Stimulated activated naive CD8-positive, alpha-beta T cell treated with anti-CD3 and anti-CD28 coated beads, Interleukin-15, amount 100 ng/mL, for 72 hours (primary cell): ENCODE data around the gene RABL6.
"Not testable (repeated sequence)": the region's sequence is repeated elsewhere in the genome, so short reads cannot be mapped to it uniquely, and the experiment has no call there.

Experiments
- ATAC-seq: fragments of 150-1000 bp; cut with Tn5 transposase; 2 replicates; pipeline ENCODE4 v1.10.0; 2021; ENCODE audit warnings: mild to moderate bottlenecking, moderate library complexity
- DNase-seq, 2 donors: peaks; one replicate each; pipeline ENCODE4 v3.0.0; 2021 to 2022
- H3K27ac Mint-ChIP-seq, 2 donors: one replicate each; pipeline ENCODE4 v1.8.0; 2022; ENCODE audit warnings: mild to moderate bottlenecking in 2 of 2, mixed read lengths in 2 of 2, moderate library complexity in 2 of 2
- H3K27me3 Mint-ChIP-seq: one replicate; pipeline ENCODE4 v1.8.0; 2022; ENCODE audit warnings: mixed read lengths
- H3K4me1 Mint-ChIP-seq: one replicate; pipeline ENCODE4 v1.8.0; 2022; ENCODE audit warnings: mild to moderate bottlenecking, mixed read lengths
- H3K4me3 Mint-ChIP-seq, 2 donors: one replicate each; pipeline ENCODE4 v1.8.0; 2022; ENCODE audit warnings: mild to moderate bottlenecking in 2 of 2, mixed read lengths in 2 of 2, moderate library complexity in 1 of 2
- H3K9me3 Mint-ChIP-seq, 2 donors: one replicate each; pipeline ENCODE4 v1.8.0; 2022; ENCODE audit warnings: mixed read lengths in 2 of 2

Gene RABL6

DNA sequence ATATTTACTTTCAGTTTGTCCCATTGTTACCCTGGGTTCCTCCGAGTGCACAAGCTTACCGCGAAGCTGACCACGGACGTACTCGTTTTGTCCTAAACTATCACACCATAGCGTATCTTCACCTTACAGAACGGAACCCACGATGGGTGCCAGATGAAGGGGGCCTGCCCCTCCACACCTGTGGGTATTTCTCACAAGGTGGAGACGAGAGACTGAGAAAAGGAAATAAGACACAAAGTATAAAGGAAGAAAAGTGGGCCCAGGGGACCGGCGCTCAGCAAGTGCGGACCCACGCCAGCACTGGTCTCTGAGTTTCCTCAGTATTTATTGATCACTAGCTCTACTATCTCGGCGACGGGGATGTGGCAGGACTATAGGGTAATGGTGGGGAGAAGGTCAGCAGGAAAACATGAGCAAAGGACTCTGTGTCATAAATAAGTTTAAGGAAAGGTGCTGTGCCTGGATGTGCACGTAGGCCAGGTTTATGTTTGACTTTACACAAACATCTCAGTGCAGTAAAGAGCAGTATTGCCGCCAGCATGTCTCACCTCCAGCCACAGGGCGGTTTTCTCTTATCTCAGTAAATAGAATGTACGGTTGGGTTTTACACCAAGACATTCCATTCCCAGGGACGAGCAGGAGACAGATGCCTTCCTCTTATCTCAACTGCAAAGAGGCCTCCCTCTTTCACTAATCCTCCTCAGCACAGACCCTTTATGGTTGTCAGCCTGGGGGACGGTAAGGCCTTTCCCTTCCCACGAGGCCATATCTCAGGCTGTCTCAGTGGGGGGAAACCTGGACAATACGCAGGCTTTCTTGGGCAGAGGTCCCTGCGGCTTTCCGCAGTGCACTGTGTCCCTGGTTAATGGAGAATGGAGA lies 18.9 kb upstream of the RABL6 start:
- H3K27me3 Mint-ChIP-seq, H3K9me3 Mint-ChIP-seq: not testable (repeated sequence)
- peak overlapping the region in 1 of 2 donors; percentile 56 for H3K27ac Mint-ChIP-seq

DNA sequence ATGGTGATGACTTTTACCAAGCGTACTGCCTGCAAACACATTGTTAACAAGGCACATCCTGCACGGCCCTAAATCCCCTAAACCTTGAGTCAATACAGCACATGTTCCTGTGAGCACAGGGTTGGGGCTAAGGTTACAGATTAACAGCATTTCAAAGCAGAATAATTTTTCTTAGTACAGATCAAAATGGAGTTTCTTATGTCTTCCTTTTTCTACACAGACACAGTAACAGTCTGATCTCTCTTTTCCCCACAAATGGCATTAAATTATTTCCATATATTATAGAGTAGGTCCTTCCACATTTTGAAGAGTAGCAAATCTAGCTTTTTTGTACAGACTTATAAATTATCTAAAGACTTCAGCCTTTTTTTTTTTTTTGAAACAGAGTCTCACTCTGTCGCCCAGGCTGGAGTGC lies 18.2 kb upstream of the RABL6 start:
- ATAC-seq (no peak), DNase-seq (no peak)
- no peaks in the 10 kb centered on the region for H3K27me3 Mint-ChIP-seq
- no peak overlapping the region for H3K27ac Mint-ChIP-seq
- H3K4me1 Mint-ChIP-seq: peaks cover 42% of the 10 kb centered on the region
- H3K4me3 Mint-ChIP-seq: no peak overlapping the region
- no peaks in the 10 kb centered on the region for H3K9me3 Mint-ChIP-seq

More for the DNA sequence above, 18.9 kb upstream of the RABL6 start:
- H3K4me1 Mint-ChIP-seq: peaks cover 46% of the 10 kb centered on the region
- not testable (repeated sequence) for ATAC-seq, DNase-seq
- H3K4me3 Mint-ChIP-seq: peak overlapping the region; percentile 20 to 57

DNA sequence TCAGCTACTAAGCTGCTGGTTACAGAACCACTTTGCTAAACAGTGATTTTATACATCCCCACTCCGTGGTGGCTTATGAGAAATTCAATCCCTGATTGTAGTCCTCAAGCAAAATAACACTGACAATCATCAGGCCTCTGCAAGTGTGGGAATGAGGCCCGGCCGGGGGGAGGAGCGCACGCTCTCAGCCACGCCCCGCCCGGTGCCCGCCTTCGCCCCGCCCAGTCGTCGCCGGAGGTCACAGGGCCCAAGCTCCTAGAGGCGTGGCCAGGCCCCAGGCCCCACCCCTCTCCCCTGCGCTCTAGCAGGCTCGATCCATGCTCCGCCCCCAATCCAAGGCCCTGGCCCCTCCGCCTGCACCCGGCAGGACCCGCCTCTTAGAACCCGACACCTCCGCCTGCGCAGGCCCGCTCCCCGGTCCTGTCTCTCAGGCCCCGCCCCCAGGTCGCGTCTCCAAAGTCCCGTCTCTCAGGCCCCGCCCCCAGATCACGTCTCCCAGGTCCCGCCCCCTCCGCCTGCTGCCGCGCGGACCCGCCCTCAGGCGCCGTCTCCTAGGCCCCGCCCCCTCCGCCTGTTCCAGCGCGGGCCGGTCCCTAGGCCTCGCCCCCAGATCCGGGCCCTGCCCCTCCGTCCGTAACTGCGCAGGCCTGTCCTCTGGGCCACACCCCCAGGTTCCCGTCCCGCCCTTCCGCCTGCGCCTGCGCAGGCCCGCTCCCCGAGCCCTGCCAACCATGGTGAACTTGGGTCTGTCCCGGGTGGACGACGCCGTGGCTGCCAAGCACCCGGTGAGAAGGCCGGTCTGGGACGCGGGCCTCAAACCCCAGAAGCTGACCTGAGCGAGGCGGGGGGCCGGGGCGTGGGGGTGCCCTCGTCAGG lies 16.9 kb upstream of the RABL6 start, which contains the start of gene TMEM141:
TMEM141 (plus strand) TSS at position 705 of the 876 bp plus-strand sequence; CDS start at position 732, 27 bp downstream.
- H3K27me3 Mint-ChIP-seq: no peaks in the 10 kb centered on the region

DNA sequence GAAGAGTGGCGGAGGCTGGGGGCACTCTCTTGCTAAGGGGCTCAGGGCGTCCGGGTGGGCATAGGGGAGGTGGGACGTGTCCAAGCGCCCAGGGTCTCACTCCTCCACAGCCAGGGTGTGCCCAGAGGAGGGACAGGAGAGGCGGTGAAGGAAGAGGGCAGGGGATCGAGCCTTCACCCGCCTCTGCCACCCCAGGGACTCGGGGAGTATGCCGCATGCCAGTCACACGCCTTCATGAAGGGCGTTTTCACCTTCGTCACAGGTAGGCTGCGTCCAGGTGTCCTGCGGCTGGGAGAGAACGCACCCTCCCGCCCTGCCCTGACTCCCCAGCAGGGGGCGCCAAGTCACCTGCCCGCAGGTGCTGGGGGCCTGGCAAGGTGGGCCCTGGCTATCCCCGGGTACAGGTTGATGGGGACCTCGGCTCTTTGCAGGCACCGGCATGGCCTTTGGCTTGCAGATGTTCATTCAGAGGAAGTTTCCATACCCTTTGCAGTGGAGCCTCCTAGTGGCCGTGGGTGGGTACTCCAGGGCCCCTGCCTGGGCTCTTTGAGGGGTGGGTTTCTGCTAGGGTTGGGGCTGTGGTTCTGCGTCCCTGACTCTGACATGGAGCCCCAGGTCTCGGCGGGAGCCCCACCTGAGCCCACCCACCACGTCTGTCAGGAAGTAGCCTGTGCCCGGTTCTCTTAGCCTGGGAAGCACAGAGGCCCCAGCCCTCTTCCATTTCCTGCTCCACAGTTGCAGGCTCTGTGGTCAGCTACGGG lies 16.1 kb upstream of the RABL6 start:
- ATAC-seq: peak; percentile 46
- DNase-seq: peak; percentile 69 to 74
- H3K4me1 Mint-ChIP-seq: peaks cover 59% of the 10 kb centered on the region
- H3K27me3 Mint-ChIP-seq: no peaks in the 10 kb centered on the region
- no peaks in the 10 kb centered on the region for H3K9me3 Mint-ChIP-seq
- peak overlapping the region; percentile 88 to 92 for H3K4me3 Mint-ChIP-seq
- H3K27ac Mint-ChIP-seq: peak overlapping the region; percentile 88 to 89

More for the DNA sequence above, 16.9 kb upstream of the RABL6 start, which contains the start of gene TMEM141:
- peaks cover 51% of the 10 kb centered on the region for H3K4me1 Mint-ChIP-seq
- DNase-seq (peak; percentile 100), ATAC-seq (peak; percentile 91)
- H3K4me3 Mint-ChIP-seq: peak within 1 kb of the TSS; percentile 88 to 92
- H3K27ac Mint-ChIP-seq: peak within 1 kb of the TSS; percentile 88 to 90
- no peaks in the 10 kb centered on the region for H3K9me3 Mint-ChIP-seq

DNA sequence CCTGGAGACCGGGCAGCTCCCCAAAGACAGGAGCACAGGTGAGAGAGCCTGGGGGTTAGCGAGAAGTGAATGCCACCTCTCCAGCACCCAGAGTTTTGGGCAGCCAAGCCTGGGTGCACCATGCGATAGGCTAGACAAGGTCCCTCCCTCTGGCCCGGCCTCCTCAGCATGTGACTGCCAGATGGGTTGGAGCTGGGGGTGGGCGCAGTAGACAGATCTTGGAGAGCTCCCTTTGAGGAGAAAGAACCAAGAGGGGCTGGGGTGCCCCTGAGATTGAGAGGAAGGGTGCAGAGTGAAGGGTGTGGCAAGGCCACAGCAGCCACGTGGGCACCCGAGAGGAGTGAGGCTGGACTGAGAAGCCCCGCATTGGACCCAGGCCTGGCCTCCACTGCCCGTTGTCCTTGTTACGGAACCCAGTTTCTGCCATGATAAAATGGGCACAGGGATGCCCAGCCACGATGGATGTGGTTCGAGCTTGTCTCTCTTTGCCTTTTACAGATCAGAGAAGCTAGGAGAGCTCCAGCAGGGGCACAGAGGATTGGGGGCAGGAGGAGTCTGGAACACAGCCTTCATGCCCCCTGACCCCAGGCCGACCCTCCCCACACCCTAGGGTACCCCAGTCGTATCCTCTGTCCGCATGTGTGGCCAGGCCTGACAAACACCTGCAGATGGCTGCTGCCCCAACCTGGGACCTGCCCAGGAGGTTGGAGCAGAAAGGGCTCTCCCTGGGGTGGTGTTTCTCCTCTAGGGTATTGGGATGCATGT lies 15.2 kb upstream of the RABL6 start:
- ATAC-seq (no peak), DNase-seq (no peak)
- Mint-ChIP-seq H3K27me3 (peaks cover 3% of the 10 kb centered on the region), H3K9me3 (no peaks in the 10 kb centered on the region), H3K27ac (peak overlapping the region; percentile 82 to 88), H3K4me1 (peaks cover 64% of the 10 kb centered on the region), H3K4me3 (peak overlapping the region; percentile 88 to 92)

DNA sequence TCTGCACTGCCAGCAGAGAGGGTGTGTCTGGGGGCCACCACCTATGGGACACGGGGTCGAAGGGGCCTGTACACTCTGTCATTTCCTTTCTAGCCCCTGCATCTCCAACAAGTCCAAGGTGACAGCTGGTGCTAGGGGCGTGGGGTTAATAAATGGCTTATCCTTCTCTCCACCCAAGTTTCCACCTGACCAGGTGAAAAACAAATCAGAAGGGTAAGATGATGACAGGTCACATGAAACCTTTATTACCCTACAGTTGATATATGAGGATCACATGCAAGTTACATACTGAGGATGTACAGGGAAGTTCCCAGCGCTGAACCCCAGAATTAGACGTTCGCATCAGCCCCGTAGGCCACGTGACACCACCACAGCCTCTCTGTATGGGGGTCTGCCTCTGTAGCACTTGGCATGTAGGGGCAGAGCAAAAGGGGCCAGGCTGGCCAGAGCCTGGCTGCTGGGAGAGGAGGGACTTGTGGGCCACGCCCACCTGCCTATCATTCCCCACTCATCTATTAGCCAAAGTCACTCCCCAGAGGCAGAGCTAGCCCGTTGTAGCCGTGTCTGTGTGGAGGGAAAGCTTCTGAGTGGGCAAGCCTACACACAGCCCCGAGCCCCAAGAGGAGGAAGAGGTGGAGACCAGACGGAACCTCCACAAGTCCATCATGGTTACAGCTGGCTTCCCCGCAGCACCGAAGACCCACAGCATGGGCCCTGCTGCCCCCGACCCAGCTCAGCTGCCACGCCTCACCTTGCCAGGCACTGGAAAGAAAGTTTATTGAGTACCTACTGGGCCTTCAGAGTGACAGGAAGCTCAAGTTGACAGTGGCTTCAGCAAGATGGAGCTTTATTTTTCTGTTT lies 14.4 kb upstream of the RABL6 start:
- ATAC-seq (no peak), DNase-seq (no peak)
- no peaks in the 10 kb centered on the region for H3K9me3 Mint-ChIP-seq
- H3K4me1 Mint-ChIP-seq: peaks cover 59% of the 10 kb centered on the region
- H3K27ac Mint-ChIP-seq: no peak overlapping the region
- H3K4me3 Mint-ChIP-seq: no peak overlapping the region
- H3K27me3 Mint-ChIP-seq: peaks cover 6% of the 10 kb centered on the region

DNA sequence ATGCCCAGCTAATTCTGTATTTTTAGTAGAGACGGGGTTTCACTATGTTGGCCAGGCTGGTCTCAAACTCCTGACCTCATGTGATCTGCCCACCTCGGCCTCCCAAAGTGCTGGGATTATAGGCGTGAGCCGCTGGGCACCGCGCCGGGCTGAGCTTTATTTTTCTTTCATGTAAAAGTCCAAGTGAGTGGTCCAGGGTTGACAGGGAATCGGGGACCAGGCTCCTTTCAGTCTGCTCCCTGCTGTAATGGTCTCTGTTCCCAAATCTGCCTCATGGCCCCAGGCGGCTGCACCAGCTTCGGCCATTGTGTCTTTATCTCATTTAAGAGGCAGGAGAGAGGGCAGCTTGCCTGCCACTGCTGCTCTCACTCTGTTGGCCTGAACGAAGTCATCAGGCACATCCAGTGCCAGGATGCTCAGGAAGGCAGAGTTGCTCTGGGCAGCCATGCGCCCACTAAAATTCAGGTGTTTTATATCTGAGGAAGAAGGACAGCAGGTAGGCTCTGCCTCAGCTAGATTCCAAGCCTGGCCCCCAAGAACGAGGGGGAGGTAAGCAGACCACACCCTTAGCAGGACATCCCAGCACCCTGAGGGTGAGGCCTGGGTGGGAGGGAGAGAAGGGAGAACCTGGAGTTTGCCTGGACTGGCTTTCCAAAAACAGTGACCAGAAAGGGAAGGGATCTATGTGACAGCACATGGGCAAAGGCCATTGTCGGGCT lies 13.3 kb upstream of the RABL6 start:
- ATAC-seq: no peak
- Mint-ChIP-seq H3K27ac (no peak overlapping the region), H3K27me3 (peaks cover 6% of the 10 kb centered on the region), H3K9me3 (no peaks in the 10 kb centered on the region), H3K4me1 (peaks cover 57% of the 10 kb centered on the region), H3K4me3 (no peak overlapping the region)
- no peak for DNase-seq

DNA sequence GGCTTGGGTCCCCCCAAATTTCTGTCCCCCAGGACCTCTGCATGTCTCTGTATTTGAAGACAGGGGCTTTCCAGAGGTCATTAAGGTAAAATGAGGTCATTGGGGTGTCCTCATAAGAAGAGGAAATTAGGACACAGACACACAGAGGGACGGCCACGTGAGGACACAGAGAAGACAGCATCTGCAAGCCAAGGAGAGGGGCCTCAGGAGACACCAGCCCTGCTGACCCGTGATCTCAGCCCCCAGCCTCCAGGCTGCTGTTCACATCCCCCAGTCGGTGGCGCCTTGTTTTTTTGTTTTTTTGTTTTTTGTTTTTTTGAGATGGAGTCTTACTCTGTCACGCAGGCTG lies 12.8 kb upstream of the RABL6 start:
- Mint-ChIP-seq H3K4me3 (no peak overlapping the region), H3K9me3 (no peaks in the 10 kb centered on the region), H3K27me3 (peaks cover 6% of the 10 kb centered on the region), H3K27ac (no peak overlapping the region), H3K4me1 (peaks cover 59% of the 10 kb centered on the region)
- DNase-seq (no peak), ATAC-seq (no peak)

DNA sequence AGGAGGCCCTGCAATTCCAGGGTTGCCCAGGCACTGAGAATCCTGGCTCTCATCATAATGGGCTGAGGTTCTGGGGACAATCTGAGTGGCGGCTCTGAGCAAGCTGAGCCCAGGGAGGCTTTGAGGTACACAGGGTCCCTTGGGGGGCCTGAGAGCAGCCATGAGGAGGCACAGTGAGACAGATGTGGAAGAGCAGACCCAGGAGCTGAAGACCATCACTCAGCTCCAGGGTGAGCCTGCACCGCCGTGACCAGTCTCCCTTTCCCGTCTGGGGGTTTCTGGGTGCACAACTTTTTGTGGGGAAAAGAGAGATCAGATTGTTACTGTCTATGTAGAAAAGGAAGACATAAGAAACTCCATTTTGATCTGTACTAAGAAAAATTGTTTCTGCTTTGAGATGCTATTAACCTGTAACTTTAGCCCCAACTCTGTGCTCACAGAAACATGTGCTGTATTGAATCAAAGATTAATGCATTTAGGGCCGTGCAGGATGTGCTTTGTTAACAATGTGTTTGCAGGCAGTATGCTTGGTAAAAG lies 11.4 kb upstream of the RABL6 start, which contains the start of gene CCDC183:
CCDC183 (plus strand) TSS at position 101 of the 537 bp plus-strand sequence; CDS start at position 161, 60 bp downstream.
- no peak for ATAC-seq
- Mint-ChIP-seq H3K4me1 (peaks cover 66% of the 10 kb centered on the region), H3K4me3 (no peak within 1 kb of the TSS)

DNA sequence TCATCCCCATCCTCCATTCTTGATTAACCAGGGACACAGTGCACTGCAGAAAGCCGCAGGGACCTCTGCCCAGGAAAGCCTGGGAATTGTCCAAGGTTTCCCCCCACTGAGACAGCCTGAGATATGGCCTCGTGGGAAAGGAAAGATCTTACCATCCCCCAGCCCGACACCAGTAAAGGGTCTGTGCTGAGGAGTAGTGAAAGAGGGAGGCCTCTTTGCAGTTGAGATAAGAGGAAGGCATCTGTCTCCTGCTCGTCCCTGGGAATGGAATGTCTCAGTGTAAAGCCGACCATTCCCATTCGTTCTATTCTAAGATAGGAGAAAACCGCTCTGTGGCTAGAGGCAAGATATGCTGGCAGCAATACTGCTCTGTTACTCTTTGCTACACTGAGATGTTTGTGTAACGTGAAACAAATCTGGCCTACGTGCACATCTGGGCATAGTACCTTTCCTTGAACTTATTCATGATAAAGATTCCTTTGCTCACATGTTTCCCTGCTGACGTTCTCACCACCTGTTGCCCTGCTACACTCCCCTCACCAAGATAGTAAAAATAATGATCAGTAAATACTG lies 10.9 kb upstream of the RABL6 start:
- not testable (repeated sequence) for H3K4me3 Mint-ChIP-seq, H3K9me3 Mint-ChIP-seq, ATAC-seq, H3K27ac Mint-ChIP-seq, DNase-seq
- Mint-ChIP-seq H3K4me1 (peaks cover 65% of the 10 kb centered on the region), H3K27me3 (peaks cover 20% of the 10 kb centered on the region)

More for the DNA sequence above, 11.4 kb upstream of the RABL6 start, which contains the start of gene CCDC183:
- Mint-ChIP-seq H3K27me3 (peaks cover 15% of the 10 kb centered on the region), H3K27ac (no peak within 1 kb of the TSS), H3K9me3 (no peaks in the 10 kb centered on the region)
- no peak for DNase-seq

DNA sequence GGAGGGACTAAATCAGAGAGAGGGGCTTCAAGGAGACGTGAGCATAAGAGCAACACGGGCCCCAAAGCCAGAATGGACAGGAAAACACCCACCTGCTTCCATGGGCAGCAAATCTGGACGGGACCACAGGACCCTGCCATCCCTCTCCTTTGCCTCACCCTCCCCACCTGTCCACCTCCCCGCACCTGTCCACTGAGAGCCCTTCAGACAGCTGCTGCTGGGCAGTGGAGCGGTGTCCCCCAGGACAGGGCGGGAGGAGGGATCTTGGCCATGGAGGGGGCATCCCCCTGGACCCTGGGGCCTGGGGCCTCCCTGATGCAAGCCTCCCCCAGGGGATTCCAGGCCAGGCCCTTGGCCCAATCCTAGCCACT lies 9.1 kb upstream of the RABL6 start:
- Mint-ChIP-seq H3K27ac (no peak overlapping the region), H3K9me3 (no peaks in the 10 kb centered on the region), H3K4me3 (peak overlapping the region in 1 of 2 donors; percentile 82), H3K27me3 (peaks cover 25% of the 10 kb centered on the region), H3K4me1 (peaks cover 57% of the 10 kb centered on the region)
- DNase-seq (no peak), ATAC-seq (no peak)

DNA sequence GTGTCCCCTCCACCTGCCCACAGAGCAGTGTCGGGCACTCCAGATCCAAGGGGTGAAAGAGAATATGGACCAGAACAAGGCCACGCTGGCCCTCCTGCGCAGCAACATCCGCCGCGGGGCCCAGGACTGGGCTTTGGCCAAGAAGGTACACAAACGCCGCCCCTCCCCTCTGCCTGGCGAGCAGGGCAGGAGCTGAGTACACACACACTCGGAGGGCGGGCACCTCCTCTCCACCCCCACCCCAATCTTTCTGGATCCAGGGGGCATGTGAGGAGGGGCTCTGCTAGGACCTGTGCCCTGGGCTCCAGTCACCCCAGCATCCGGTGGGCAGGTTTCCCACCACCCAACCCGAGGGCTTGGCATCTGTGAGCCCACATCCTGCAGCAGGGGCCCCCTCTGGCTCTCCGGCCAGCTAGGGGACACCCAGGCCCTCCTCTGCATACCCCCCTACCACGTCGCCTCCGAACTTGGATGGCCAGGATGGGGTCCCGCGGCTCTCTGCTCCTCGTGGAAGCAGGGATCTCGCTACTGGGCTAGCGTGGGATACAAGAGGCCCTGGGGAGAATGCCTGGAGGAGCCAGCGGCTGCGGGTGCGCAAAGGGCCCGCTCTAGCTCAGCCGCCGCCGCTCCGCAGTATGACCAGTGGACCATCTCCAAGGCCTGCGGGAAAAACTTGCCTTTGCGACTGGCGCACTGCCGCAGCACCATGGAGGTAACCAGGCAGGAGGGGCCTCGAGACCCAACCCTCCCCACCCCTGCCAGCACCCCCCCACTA lies 8.5 kb upstream of the RABL6 start:
- Mint-ChIP-seq H3K9me3 (no peaks in the 10 kb centered on the region), H3K27me3 (peaks cover 25% of the 10 kb centered on the region), H3K27ac (no peak overlapping the region), H3K4me1 (peaks cover 57% of the 10 kb centered on the region), H3K4me3 (peak overlapping the region in 1 of 2 donors; percentile 82)
- ATAC-seq (no peak), DNase-seq (no peak)
